ENCODE data around the gene CD1B. TPM values are rescaled to one million over a fixed set of nuclear protein-coding genes. Genes with fewer than 3 reads are reported as not detected.

Gene CD1B
- total and polyA plus RNA-seq, 12 donors = 0.04 to 0.76 (median 0.39) TPM; not detected in 9

DNA sequence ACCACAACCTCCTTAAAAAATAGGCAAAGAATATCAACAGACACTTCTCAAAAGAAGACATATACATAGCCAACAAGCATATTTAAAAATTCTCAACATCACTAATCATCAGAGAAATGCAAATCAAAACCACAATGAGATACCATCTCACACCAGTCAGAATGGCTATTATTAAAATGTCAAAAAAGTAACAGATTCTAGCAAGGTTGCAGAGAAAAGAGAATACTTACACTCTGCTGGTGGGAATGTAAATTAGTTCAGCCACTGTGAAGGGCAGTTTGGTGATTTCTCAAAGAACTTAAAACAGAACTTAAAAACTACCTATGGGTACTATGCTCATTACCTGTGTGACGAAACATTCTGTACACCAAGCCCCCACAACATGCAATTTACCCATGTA, 20.7 kb downstream of the CD1B start:
- Histone ChIP-seq H3K9me3 (peaks cover 0 to 51% (median 9%) of the 10 kb centered on the region in 11 donors), H3K36me3 (no peaks in the 10 kb centered on the region), H3K4me1 (no peaks in the 10 kb centered on the region), H3K27ac (no peak overlapping the region), H3K27me3 (no peaks in the 10 kb centered on the region), H3K4me3 (no peak overlapping the region)
- 72 to 93% methylated on average over 1 of the region's 1 CpG for WGBS, 2 donors
- intact Hi-C loops (cut with DNase I) = no loop called here
- ATAC-seq (no peak), DNase-seq (no peak)
- TF ChIP-seq CTCF (IDR thresholded peaks at IDR 0.05) = no peak

GRCh38 chr1:158295791-158296190, 35.5 kb downstream of the CD1B start:
- WGBS, 2 donors = 91% methylated on average over 2 of the region's 2 CpGs
- Histone ChIP-seq H3K36me3 (no peaks in the 10 kb centered on the region), H3K4me3 (no peak overlapping the region), H3K27me3 (peaks cover 0 to 5% (median 0%) of the 10 kb centered on the region in 7 donors), H3K27ac (no peak overlapping the region), H3K9me3 (peaks cover 0 to 32% (median 2%) of the 10 kb centered on the region in 11 donors), H3K4me1 (peaks cover 0 to 10% (median 0%) of the 10 kb centered on the region in 9 donors)
- ATAC-seq = no peak
- DNase-seq = no peak
- intact Hi-C loops (cut with DNase I) = no loop called here
- no peak for TF ChIP-seq CTCF (IDR thresholded peaks at IDR 0.05)

DNA sequence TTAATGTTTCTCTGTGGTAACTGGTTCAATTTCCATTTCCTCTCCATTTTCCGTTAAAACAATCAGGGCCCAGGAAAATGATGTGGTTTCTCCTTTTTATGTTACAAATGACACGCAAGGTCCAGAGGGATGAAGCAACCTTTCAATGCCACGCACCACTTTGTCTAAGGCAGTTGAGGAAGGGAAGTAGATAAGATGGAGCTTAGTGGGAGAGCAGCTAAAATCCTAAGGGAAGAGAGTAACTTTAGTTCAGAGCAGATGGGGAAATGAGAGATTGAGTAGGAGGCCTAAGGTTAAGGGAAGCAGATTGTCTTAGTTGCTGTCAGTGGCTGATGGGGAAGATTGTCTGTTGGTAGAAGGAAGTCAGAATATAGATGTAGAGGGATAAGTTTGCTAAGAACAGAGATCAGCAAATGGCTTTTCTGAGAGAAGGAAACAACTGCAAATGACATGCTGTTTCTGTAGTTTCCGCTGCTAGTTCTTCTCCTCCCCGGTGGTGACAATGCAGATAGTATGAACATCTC, 40.9 kb downstream of the CD1B start:
- WGBS, 2 donors = 66 to 67% methylated on average over 5 of the region's 5 CpGs
- ATAC-seq (peak in 2 of 8 donors; percentile 22 to 31), DNase-seq (no peak)
- H3K27ac ChIP-seq = peak overlapping the region in 1 of 10 donors; percentile 15
- no peak overlapping the region for H3K4me3 ChIP-seq
- no peak for TF ChIP-seq CTCF (IDR thresholded peaks at IDR 0.05)
- H3K36me3 ChIP-seq = no peaks in the 10 kb centered on the region
- intact Hi-C loops (cut with DNase I) = no loop called here
- peaks cover 0 to 10% (median 5%) of the 10 kb centered on the region in 7 donors for H3K27me3 ChIP-seq
- H3K4me1 ChIP-seq = peaks cover 0 to 43% (median 0%) of the 10 kb centered on the region in 9 donors
- no peaks in the 10 kb centered on the region for H3K9me3 ChIP-seq

DNA sequence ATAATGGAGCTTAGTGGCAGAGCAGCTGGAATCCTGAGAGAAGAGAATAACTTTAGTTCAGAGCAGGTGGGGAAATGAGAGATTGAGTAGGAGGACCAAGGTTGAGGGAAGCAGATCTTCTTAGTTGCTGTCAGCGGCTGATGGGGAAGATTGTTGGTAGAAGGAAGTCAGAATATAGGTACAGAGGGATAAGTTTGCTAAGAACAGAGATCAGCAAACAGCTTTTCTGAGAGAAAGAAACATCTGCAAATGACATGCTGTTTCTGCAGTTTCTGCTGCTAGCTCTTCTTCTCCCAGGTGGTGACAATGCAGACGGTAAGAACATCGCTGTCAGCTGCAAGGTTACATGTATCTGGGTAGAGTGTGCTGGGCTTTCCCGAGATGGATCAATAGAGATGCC, 41.5 kb downstream of the CD1B start, which contains the start of gene CD1C:
TSS of gene CD1C (plus strand) at position 113 of the 400 bp plus-strand sequence. CDS start at position 255, 142 bp downstream.
- H3K4me1 ChIP-seq = peaks cover 0 to 49% (median 0%) of the 10 kb centered on the region in 9 donors
- TF ChIP-seq CTCF (IDR thresholded peaks at IDR 0.05) = no peak
- DNase-seq (no peak), ATAC-seq (no peak)
- WGBS, 2 donors = 85 to 90% methylated on average over 4 of the region's 4 CpGs
- H3K27ac ChIP-seq = peak within 1 kb of the TSS in 1 of 10 donors; percentile 15
- peaks cover 0 to 13% (median 5%) of the 10 kb centered on the region in 7 donors for H3K27me3 ChIP-seq
- no peaks in the 10 kb centered on the region for H3K36me3 ChIP-seq
- no peak within 1 kb of the TSS for H3K4me3 ChIP-seq
- no peaks in the 10 kb centered on the region for H3K9me3 ChIP-seq
- intact Hi-C loops (cut with DNase I) = no loop called here
